Cardiac ventricle fibroblast (primary cell): ENCODE data around the gene MNX1. TPM values are rescaled to one million over a fixed set of nuclear protein-coding genes. Genes with fewer than 3 reads are reported as not detected.

Experiments used
- total RNA-seq: library from RNA; depleted of rRNA; stranded (reverse); fragments of >200 nt; gene quantifications from 2 replicates; pipeline ENCODE4 v1.2.3, GENCODE V29; 2015

MNX1 gene
- total RNA-seq: not detected in 2 replicates

GRCh38 chr7:157010588-157011332, at the start of gene MNX1:
Gene MNX1 (minus strand): TSS chr7:157010663. CDS start chr7:157010350, 313 bp downstream.

Other genes starting within 250 kb of the MNX1 start
- 30.1 and 31.8 TPM in 2 replicates for gene LMBR1, start 117.5 kb downstream of the MNX1 start, total RNA-seq
- gene NOM1, start 61.0 kb downstream of the MNX1 start, total RNA-seq: 5.5 and 7.8 TPM in 2 replicates
- 37.3 and 49.9 TPM in 2 replicates for gene UBE3C, start 128.3 kb upstream of the MNX1 start, total RNA-seq